Measurements from ENCODE around the gene PLXNB1.

PLXNB1 gene

DNA sequence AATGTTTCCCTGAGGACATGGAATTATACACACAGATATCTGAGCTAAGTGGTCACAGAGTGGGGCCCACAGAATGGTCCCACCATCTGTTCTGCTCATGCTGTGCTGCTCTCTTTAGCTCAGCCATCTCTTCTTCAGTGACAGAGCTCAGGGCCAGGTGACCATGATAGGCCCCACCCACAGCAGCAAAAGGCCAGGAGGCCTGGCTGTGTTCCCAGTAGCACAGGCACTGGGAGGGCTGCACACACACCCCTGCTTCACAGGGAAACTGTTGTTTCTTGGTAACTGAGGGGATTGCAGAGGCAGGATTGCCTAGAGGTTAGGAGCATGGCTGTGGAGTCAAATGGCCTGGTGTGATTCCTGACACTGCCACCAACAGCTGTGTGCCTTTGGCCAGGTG, 62.7 kb downstream of the PLXNB1 start:
- no peak for DNase-seq (ENCODE audit: low read depth)

DNA sequence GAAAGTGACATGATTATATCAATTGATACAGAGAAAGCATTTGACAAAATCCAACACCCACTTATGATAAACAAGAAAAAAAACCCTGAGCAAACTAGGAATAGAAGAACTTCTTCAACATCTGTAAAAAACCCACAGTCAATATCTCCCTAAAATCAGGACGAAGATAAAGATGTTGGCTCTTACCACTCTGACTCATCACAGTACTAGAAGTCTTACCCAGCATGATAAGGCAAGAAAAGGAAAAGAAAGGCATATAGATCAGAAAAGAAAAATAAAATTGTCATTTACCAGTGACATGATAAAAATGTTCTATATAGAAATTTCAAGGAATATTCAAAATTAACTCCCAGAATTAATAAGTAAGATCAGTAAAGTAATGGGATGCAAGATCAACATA, 65.0 kb downstream of the PLXNB1 start:
- DNase-seq (ENCODE audit: low read depth) = no peak

DNA sequence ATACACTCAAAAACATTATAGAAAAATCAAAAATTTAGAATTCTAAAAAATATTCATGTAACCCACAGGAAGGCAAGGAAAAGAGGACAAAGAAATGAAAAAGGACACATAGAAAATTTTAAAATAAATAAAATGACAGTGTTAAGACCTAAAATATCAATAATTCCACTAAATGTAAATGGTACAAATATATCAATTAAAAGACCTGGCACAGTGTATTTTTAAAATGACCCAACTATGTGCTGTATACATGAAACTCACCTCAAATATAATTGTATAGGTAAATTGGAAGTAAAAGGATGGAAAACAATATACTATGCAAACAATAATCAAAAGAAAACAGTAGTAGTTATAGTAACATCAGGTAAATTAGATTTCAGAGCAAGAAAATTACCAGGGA, 68.0 kb downstream of the PLXNB1 start:
- DNase-seq (ENCODE audit: low read depth) = no peak

DNA sequence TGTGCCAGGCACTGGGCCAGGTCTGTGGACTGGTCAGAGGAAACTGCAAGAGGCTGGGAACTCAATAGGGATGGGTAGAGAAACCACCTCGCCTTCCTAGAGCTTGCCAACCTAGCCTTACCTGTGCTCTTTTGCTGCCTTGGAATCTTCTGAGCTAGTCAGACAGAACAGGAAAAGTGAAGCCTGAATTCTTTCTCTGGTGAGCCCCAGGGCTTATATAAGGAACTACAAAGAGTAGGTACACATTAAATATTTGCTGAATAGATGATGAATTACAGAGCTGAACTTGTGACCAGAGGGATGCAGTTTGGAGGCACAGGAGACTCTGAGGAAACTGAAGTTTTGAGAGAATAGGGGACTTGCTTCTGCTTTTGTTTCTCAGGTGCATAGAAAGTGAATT, 73.5 kb downstream of the PLXNB1 start:
- no peak for DNase-seq (ENCODE audit: low read depth)

DNA sequence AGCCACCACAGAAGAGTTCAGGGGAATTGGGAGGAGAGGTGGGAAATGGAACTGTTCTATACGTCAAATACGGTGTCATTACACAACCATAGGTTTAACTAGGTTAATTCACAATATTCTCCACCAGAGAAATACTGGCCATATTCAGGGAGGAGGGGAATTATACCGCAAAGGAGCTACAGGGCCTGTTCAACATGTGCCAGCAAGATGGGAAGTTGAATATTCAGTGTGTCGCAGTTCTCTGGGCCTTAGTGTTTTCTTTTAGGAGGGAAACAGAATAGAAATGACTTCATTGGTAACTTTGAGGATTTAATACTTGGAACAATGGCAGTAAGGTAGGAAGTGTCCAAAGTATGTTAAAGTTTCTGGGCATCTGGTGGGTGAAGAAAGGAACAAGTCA, 75.9 kb downstream of the PLXNB1 start:
- no peak for DNase-seq (ENCODE audit: low read depth)

All from activated T-cell treated with anti-CD3 and anti-CD28 coated beads for 48 hours (primary cell).